GM12878 (cell line): ENCODE data around the gene EXOSC1. TPM values are rescaled to one million over a fixed set of nuclear protein-coding genes. Genes with fewer than 3 reads are reported as not detected.
A peak's percentile ranks its signal among the peaks of the same experiment; 100 is the strongest.

Source experiments
- BCL3 ChIP-seq: IDR thresholded peaks from 2 replicates; pipeline ENCODE4 v1.6.1; 2011; ENCODE audit warnings: borderline replicate concordance, low read depth, mild to moderate bottlenecking, moderate library complexity, low read length; ENCODE audit not compliant: insufficient read depth, poor library complexity, severe bottlenecking
- CEBPB ChIP-seq, 2 experiments: fragments of 150-350 bp in 1 of 2; IDR thresholded peaks; 2 replicates each; pipeline ENCODE4 v1.6.1; 2012 to 2014; ENCODE audit warnings: low read depth in 2 of 2, low read length in 2 of 2, borderline replicate concordance in 1 of 2, inconsistent platforms in 1 of 2
- CTCF ChIP-seq, 3 experiments: IDR thresholded peaks in 2 of 3; conservative IDR thresholded peaks in 1 of 3; 2 replicates each; pipeline ENCODE4 v1.5.1; 2011; ENCODE audit warnings: low read depth in 3 of 3, low read length in 3 of 3, mild to moderate bottlenecking in 3 of 3, control low read depth in 2 of 3, moderate library complexity in 2 of 3, inconsistent platforms in 1 of 3, mixed read lengths in 1 of 3; ENCODE audit not compliant: control insufficient read depth in 2 of 3, insufficient read depth in 1 of 3; ENCODE audit errors: extremely low read depth in 1 of 3
- DPF2 ChIP-seq: fragments of 450-650 bp; IDR thresholded peaks from 2 replicates; pipeline ENCODE4 v1.6.1; 2017; ENCODE audit warnings: mild to moderate bottlenecking
- IKZF2 ChIP-seq, 2 experiments: fragments of 450-650 bp; IDR thresholded peaks; 2 replicates each; pipeline ENCODE4 v1.6.1; 2017; ENCODE audit warnings: mild to moderate bottlenecking in 2 of 2, moderate library complexity in 2 of 2
- IRF3 ChIP-seq: fragments of 450-650 bp; IDR thresholded peaks from 2 replicates; pipeline ENCODE4 v1.6.1; 2014; ENCODE audit warnings: mild to moderate bottlenecking
- LARP7 ChIP-seq: fragments of 450-650 bp; IDR thresholded peaks from 2 replicates; pipeline ENCODE4 v1.6.1; 2017; ENCODE audit warnings: mild to moderate bottlenecking
- MYB ChIP-seq: fragments of 150-350 bp; IDR thresholded peaks from 2 replicates; pipeline ENCODE4 v1.6.1; 2014; ENCODE audit warnings: mild to moderate bottlenecking, low read depth, low read length, borderline replicate concordance
- NKRF ChIP-seq: fragments of 450-650 bp; conservative IDR thresholded peaks from 2 replicates; pipeline ENCODE4 v1.6.1; 2017; ENCODE audit warnings: mild to moderate bottlenecking, moderate library complexity
- PRDM15 ChIP-seq: fragments of 450-650 bp; formaldehyde crosslinking; IDR thresholded peaks from 2 replicates; pipeline ENCODE4 v1.4.0; 2020; ENCODE audit warnings: mild to moderate bottlenecking, moderate library complexity
- YBX1 ChIP-seq: fragments of 450-650 bp; IDR thresholded peaks from 2 replicates; pipeline ENCODE4 v1.6.1; 2016; ENCODE audit warnings: antibody characterized with exemption
- ZBTB33 ChIP-seq: fragments of 450-650 bp; IDR thresholded peaks from 2 replicates; pipeline ENCODE4 v1.6.1; 2017; ENCODE audit warnings: mild to moderate bottlenecking
- ZBTB4 ChIP-seq: fragments of 450-650 bp; formaldehyde crosslinking; IDR thresholded peaks from 2 replicates; pipeline ENCODE4 v1.4.0; 2022; ENCODE audit warnings: mild to moderate bottlenecking, moderate library complexity
- polyA plus RNA-seq, 11 experiments: library from polyadenylated mRNA; depleted of rRNA in 4 of 11; unstranded in 6 of 11; stranded (reverse) in 5 of 11; fragments of >200 nt; fragmentation: Nextera tagmentation in 4 of 11; fragmentation: Illumina TruSeq in 1 of 11; extraction: Ambion mirVana in 4 of 11; extraction: Trizol in 1 of 11; gene quantifications; 1 replicate in 1 of 11; 2 replicates in 10 of 11; pipeline versions ENCODE4 v1.2.1 to v1.2.3, GENCODE V29; 2011 to 2016; ENCODE audit warnings: inconsistent platforms in 2 of 11, missing spikeins in 2 of 11, low read depth in 1 of 11
- total RNA-seq, 4 experiments: library from RNA; depleted of rRNA in 3 of 4; stranded (reverse); fragments of >200 nt in 3 of 4; fragmentation: Illumina TruSeq in 1 of 4; extraction: Trizol in 1 of 4; gene quantifications; 2 replicates each; pipeline versions ENCODE4 v1.2.1 to v1.2.3, GENCODE V29; 2013 to 2021

The EXOSC1 gene
- total and polyA plus RNA-seq, 10 of the 15 experiments (the other 5 are each of a cell fraction or from before 2014, with no cell fraction given), result 43.4 to 121 (median 75.1) TPM

GRCh38 chr10:97412891-97413304, 32.9 kb downstream of the EXOSC1 start (continued):
- TF ChIP-seq PRDM15 (CRISPR knock-in tag) (no peak), IRF3 (no peak), MYB (no peak), IKZF2 (IDR thresholded peaks at IDR 0.05) (peak in 1 of 2 experiments; percentile 14; a peak in 1 of 4 replicates), LARP7 (no peak), CTCF (IDR thresholded peaks at IDR 0.05 in 2 of 3, conservative IDR thresholded peaks at IDR 0.05 in 1 of 3; ENCODE audit: control insufficient read depth in 2 of 3, extremely low read depth in 1 of 3, insufficient read depth in 1 of 3, low read depth in 3 of 3, low read length in 3 of 3) (no peak), YBX1 (no peak), ZBTB4 (CRISPR knock-in tag) (no peak), CEBPB (IDR thresholded peaks at IDR 0.05; ENCODE audit: borderline replicate concordance in 1 of 2, low read depth in 2 of 2, low read length in 2 of 2) (no peak), DPF2 (no peak), NKRF (no peak), ZBTB33 (peak; percentile 67; the same call in 1 of the 2 replicates), BCL3 (no peak)
